HL-60 (cell line): Measurements from ENCODE around the gene PEX5.

Source experiments
- DNase-seq, 2 experiments: peaks; one replicate each; pipeline ENCODE4 v3.0.0-alpha.2; 2010 to 2020; ENCODE audit warnings: low read depth in 1 of 2, low spot score in 1 of 2
- H3K27ac ChIP-seq: fragments of 250-450 bp; sonication (Bioruptor Pico); replicated peaks from 2 replicates; pipeline ENCODE4 v1.5.1; 2020; ENCODE audit warnings: mild to moderate bottlenecking, moderate library complexity
- H3K27me3 ChIP-seq: fragments of 250-450 bp; sonication (Bioruptor Pico); 2 replicates; pipeline ENCODE4 v1.5.1; 2021; ENCODE audit warnings: mild to moderate bottlenecking, moderate library complexity; ENCODE audit not compliant: insufficient read depth, poor library complexity, severe bottlenecking
- H3K4me3 ChIP-seq: replicated peaks from 2 replicates; pipeline ENCODE4 v1.5.1; 2011; ENCODE audit warnings: mild to moderate bottlenecking, control low read depth, low read length; ENCODE audit not compliant: insufficient read depth
- CTCF ChIP-seq: IDR thresholded peaks from one replicate; pipeline ENCODE4 v1.5.1; 2011; ENCODE audit warnings: low read length, control low read depth, inconsistent platforms; ENCODE audit not compliant: insufficient read depth
- GABPA ChIP-seq: IDR thresholded peaks from 2 replicates; pipeline ENCODE4 v1.6.1; 2012; ENCODE audit warnings: low read depth
- POLR2AphosphoS5 ChIP-seq: IDR thresholded peaks from 2 replicates; pipeline ENCODE4 v1.6.1; 2012; ENCODE audit warnings: low read depth
- SPI1 ChIP-seq: IDR thresholded peaks from 2 replicates; pipeline ENCODE4 v1.6.1; 2012; ENCODE audit warnings: low read depth, mild to moderate bottlenecking, borderline replicate concordance
- long read RNA-seq: library from polyadenylated mRNA; unstranded; transcript quantifications from one replicate; pipeline ENCODE4 v2.0.0, GENCODE V29; 2020
- TF ChIP-seq, protein P1 (sequence below): IDR thresholded peaks from 2 replicates; pipeline ENCODE4 v1.6.1; 2012; ENCODE audit warnings: low read depth; ENCODE audit not compliant: insufficient replicate concordance

Gene PEX5
- long read RNA-seq, transcript PEX5-206 (16 exons, 2,253 nt): minor isoform, 8 of 283 reads
- long read RNA-seq, transcript PEX5-201 (15 exons, 3,252 nt): major isoform, 132 of 283 reads
- long read RNA-seq, partial matches to known transcripts: 53 of 283 reads
- long read RNA-seq, other reads (novel, unspliced or antisense): 89 of 283 reads

DNA sequence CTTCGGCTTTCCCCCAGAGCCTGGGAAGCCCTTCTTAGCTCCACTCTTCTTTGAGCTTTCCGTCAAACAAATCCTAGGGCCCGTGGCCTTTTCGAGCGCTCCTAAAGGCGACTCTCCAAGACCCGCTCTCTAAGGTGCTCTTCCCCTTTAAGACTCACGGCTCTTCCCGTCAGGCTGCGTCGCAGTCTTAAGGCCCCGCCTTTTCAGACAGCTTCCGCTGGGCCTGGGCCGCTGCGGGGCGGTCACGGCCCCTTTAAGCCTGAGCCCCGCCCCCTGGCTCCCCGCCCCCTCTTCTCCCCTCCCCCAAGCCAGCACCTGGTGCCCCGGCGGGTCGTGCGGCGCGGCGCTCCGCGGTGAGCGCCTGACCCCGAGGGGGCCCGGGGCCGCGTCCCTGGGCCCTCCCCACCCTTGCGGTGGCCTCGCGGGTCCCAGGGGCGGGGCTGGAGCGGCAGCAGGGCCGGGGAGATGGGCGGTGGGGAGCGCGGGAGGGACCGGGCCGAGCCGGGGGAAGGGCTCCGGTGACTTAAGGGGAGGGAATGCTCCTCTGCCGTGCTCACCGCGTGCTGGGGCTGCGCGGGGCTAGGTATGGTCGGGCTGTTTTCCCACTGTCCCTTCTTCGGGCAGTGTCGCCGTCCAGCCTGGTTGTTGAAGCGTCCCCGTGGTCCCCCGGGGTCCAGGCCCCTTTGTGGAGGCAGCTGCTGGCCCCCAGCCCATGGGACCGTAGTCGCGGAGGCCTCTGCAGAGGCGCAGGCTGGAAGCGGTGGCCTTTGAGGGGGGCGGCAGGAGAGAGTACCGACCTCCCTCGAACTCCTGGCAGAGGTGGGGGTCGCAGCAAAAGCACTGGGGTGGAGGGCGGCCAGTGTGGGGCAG is at the start of gene PEX5:
TSS of gene PEX5 (plus strand) at position 289 of the 870 bp plus-strand sequence. CDS start 692 bp downstream, outside the sequence.
- TF ChIP-seq, protein P1, sequence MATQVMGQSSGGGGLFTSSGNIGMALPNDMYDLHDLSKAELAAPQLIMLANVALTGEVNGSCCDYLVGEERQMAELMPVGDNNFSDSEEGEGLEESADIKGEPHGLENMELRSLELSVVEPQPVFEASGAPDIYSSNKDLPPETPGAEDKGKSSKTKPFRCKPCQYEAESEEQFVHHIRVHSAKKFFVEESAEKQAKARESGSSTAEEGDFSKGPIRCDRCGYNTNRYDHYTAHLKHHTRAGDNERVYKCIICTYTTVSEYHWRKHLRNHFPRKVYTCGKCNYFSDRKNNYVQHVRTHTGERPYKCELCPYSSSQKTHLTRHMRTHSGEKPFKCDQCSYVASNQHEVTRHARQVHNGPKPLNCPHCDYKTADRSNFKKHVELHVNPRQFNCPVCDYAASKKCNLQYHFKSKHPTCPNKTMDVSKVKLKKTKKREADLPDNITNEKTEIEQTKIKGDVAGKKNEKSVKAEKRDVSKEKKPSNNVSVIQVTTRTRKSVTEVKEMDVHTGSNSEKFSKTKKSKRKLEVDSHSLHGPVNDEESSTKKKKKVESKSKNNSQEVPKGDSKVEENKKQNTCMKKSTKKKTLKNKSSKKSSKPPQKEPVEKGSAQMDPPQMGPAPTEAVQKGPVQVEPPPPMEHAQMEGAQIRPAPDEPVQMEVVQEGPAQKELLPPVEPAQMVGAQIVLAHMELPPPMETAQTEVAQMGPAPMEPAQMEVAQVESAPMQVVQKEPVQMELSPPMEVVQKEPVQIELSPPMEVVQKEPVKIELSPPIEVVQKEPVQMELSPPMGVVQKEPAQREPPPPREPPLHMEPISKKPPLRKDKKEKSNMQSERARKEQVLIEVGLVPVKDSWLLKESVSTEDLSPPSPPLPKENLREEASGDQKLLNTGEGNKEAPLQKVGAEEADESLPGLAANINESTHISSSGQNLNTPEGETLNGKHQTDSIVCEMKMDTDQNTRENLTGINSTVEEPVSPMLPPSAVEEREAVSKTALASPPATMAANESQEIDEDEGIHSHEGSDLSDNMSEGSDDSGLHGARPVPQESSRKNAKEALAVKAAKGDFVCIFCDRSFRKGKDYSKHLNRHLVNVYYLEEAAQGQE: no peak
- TF ChIP-seq SPI1: peak; percentile 59; the same call in 1 of the 2 replicates
- TF ChIP-seq GABPA: no peak
- no peak for TF ChIP-seq POLR2AphosphoS5
- TF ChIP-seq CTCF: no peak

GRCh38 chr12:7141351-7142005 is 48.0 kb upstream of the PEX5 start:
- no peak overlapping the region for H3K27ac ChIP-seq
- TF ChIP-seq CTCF (no peak), SPI1 (no peak), POLR2AphosphoS5 (no peak), GABPA (no peak)
- TF ChIP-seq, protein P1: no peak
- DNase-seq: no peak
- no peaks in the 10 kb centered on the region for H3K27me3 ChIP-seq
- no peak overlapping the region for H3K4me3 ChIP-seq

More for the DNA sequence above, at the start of gene PEX5:
- peak; percentile 85 to 89 for DNase-seq
- peak within 1 kb of the TSS; percentile 69 for H3K4me3 ChIP-seq
- H3K27ac ChIP-seq: peak within 1 kb of the TSS; percentile 67
- H3K27me3 ChIP-seq: no peaks in the 10 kb centered on the region

- Histone ChIP-seq H3K27me3 (no peaks in the 10 kb centered on the region), H3K4me3 (no peak overlapping the region), H3K27ac (no peak overlapping the region)
- TF ChIP-seq GABPA (no peak), SPI1 (no peak), POLR2AphosphoS5 (no peak), CTCF (peak; percentile 72)
- TF ChIP-seq, protein P1: no peak
- peak in 1 of 2 experiments; percentile 66 for DNase-seq
Observed at GRCh38 chr12:7142056-7142644, 47.3 kb upstream of the PEX5 start.
